Keratinocyte (primary cell): Measurements from ENCODE around the gene A4GALT.

Source experiments
- EZH2 ChIP-seq: IDR thresholded peaks from one replicate; pipeline ENCODE4 v1.6.1; 2012; ENCODE audit warnings: inconsistent platforms, mild to moderate bottlenecking, low read length, moderate library complexity
- TF ChIP-seq, protein P1 (sequence below), 3 experiments: IDR thresholded peaks in 1 of 3; conservative IDR thresholded peaks in 1 of 3; optimal IDR thresholded peaks in 1 of 3; 2 replicates in 2 of 3; 3 replicates in 1 of 3; pipeline versions ENCODE3 to v1.5.1; 2011; ENCODE audit warnings: low read length in 3 of 3, mild to moderate bottlenecking in 3 of 3, moderate library complexity in 2 of 3, control low read depth in 1 of 3, inconsistent platforms in 1 of 3; ENCODE audit not compliant: insufficient read depth in 2 of 3; ENCODE audit errors: extremely low read depth in 1 of 3

DNA sequence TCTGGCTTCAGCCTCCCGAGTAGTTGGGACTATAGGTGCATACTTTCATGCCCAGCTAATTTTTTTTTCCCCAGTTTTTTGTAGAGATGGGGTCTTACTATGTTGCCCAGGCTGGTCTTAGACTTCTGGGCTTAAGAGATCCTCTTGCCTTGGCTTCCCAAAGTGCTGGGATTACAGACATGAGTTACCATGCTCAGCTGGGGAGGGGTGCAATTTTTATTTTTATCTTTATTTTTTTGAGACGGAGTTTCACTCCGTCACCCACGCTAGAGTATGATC is 49.7 kb upstream of the A4GALT start:
- TF ChIP-seq, protein P1, sequence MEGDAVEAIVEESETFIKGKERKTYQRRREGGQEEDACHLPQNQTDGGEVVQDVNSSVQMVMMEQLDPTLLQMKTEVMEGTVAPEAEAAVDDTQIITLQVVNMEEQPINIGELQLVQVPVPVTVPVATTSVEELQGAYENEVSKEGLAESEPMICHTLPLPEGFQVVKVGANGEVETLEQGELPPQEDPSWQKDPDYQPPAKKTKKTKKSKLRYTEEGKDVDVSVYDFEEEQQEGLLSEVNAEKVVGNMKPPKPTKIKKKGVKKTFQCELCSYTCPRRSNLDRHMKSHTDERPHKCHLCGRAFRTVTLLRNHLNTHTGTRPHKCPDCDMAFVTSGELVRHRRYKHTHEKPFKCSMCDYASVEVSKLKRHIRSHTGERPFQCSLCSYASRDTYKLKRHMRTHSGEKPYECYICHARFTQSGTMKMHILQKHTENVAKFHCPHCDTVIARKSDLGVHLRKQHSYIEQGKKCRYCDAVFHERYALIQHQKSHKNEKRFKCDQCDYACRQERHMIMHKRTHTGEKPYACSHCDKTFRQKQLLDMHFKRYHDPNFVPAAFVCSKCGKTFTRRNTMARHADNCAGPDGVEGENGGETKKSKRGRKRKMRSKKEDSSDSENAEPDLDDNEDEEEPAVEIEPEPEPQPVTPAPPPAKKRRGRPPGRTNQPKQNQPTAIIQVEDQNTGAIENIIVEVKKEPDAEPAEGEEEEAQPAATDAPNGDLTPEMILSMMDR (optimal IDR thresholded peaks at IDR 0.05 in 1 of 3, IDR thresholded peaks at IDR 0.05 in 1 of 3, conservative IDR thresholded peaks at IDR 0.05 in 1 of 3; ENCODE audit: extremely low read depth in 1 of 3, insufficient read depth in 2 of 3, low read length in 3 of 3) = no peak
- no peak for TF ChIP-seq EZH2
